NCI-H2107 treated with DMSO at 0.1 percent for 48 hours (cell line): Measurements from ENCODE around the gene APLP2.
"Not testable (repeated sequence)": the region's sequence is repeated elsewhere in the genome, so short reads cannot be mapped to it uniquely, and the experiment has no call there.

ENCODE experiments used
- DNase-seq: peaks from one replicate; lab custom pipeline; 2025; ENCODE audit not compliant: unreplicated experiment; lab: John Stamatoyannopoulos, UW

The APLP2 gene

GRCh38 chr11:130089674-130090073 lies 20.0 kb downstream of the APLP2 start:
- DNase-seq = no peak

- DNase-seq = not testable (repeated sequence)
Measured at GRCh38 chr11:130090517-130090916, 20.8 kb downstream of the APLP2 start.

GRCh38 chr11:130091169-130091568 lies 21.5 kb downstream of the APLP2 start:
- not testable (repeated sequence) for DNase-seq

GRCh38 chr11:130092661-130093060 lies 23.0 kb downstream of the APLP2 start:
- DNase-seq = no peak

- no peak for DNase-seq
Measured at GRCh38 chr11:130094614-130095013, 24.9 kb downstream of the APLP2 start.

- DNase-seq = no peak
Measured at GRCh38 chr11:130095326-130095725, 25.6 kb downstream of the APLP2 start.

GRCh38 chr11:130096042-130096441 lies 26.3 kb downstream of the APLP2 start:
- no peak for DNase-seq

GRCh38 chr11:130096823-130097222 lies 27.1 kb downstream of the APLP2 start:
- no peak for DNase-seq

GRCh38 chr11:130097285-130097684 lies 27.6 kb downstream of the APLP2 start:
- DNase-seq = no peak

GRCh38 chr11:130099356-130099755 lies 29.7 kb downstream of the APLP2 start:
- DNase-seq = no peak

GRCh38 chr11:130100381-130101095 lies 30.8 kb downstream of the APLP2 start:
- DNase-seq = no peak

- no peak for DNase-seq
Measured at GRCh38 chr11:130101661-130102060, 32.0 kb downstream of the APLP2 start.

GRCh38 chr11:130102301-130103249 lies 32.9 kb downstream of the APLP2 start:
- DNase-seq = no peak

- no peak for DNase-seq
Measured at GRCh38 chr11:130103296-130103814, 33.7 kb downstream of the APLP2 start.

GRCh38 chr11:130106381-130106780 lies 36.7 kb downstream of the APLP2 start:
- DNase-seq = no peak

GRCh38 chr11:130108671-130109070 lies 39.0 kb downstream of the APLP2 start:
- not testable (repeated sequence) for DNase-seq

GRCh38 chr11:130109386-130109785 lies 39.7 kb downstream of the APLP2 start:
- no peak for DNase-seq

- no peak for DNase-seq
Measured at GRCh38 chr11:130110339-130111108, 40.8 kb downstream of the APLP2 start.

- DNase-seq = no peak
Measured at GRCh38 chr11:130112071-130112830, 42.6 kb downstream of the APLP2 start.

- DNase-seq = no peak
Measured at GRCh38 chr11:130114281-130114680, 44.6 kb downstream of the APLP2 start.
